SK-N-SH (cell line): Measurements from ENCODE around the gene PCDHGA5. TPM values are rescaled to one million over a fixed set of nuclear protein-coding genes. Genes with fewer than 3 reads are reported as not detected.
"Not testable (repeated sequence)": the region's sequence is repeated elsewhere in the genome, so short reads cannot be mapped to it uniquely, and the experiment has no call there.

Experiments
- CTCF ChIA-PET: fragments of 300-600, 350-600 bp; formaldehyde crosslinking; extraction: SDS; loops from one replicate; lab custom pipeline; 2021; lab: Yijun Ruan, JAX
- POLR2A ChIA-PET: fragments of 350-600 bp; sonication (Branson Sonifier 250); formaldehyde crosslinking; extraction: SDS; loops from one replicate; lab custom pipeline; 2020; ENCODE audit warnings: antibody characterized with exemption, inconsistent platforms; lab: Yijun Ruan, JAX
- DNase-seq: peaks from one replicate; pipeline ENCODE4 v3.0.0; 2012
- H2AFZ ChIP-seq: fragments of 200-600 bp; sonication (generic); 2 replicates; pipeline ENCODE4 v1.8.1; 2016; ENCODE audit warnings: antibody characterized with exemption, mild to moderate bottlenecking, low read depth
- H3F3A ChIP-seq: fragments of 200-600 bp; sonication (generic); replicated peaks from 2 replicates; pipeline ENCODE3; 2016; ENCODE audit warnings: antibody characterized with exemption, mild to moderate bottlenecking; ENCODE audit not compliant: insufficient read depth
- H3K27ac ChIP-seq, 2 experiments: fragments of 200-500 bp in 1 of 2; fragments of 200-600 bp in 1 of 2; sonication (Bioruptor generic) in 1 of 2; sonication (generic), shearing (Covaris generic) in 1 of 2; 2 replicates each; pipeline versions ENCODE4 v1.5.1 to v1.6.1; 2014 to 2016; ENCODE audit warnings: low read depth in 2 of 2, inconsistent platforms in 1 of 2, low read length in 1 of 2, mild to moderate bottlenecking in 1 of 2, mixed read lengths in 1 of 2
- H3K27me3 ChIP-seq: fragments of 200-600 bp; sonication (generic), shearing (Covaris generic); 2 replicates; pipeline ENCODE4 v1.6.1; 2016; ENCODE audit warnings: mixed run types; ENCODE audit not compliant: insufficient read depth
- H3K36me3 ChIP-seq, 2 experiments: fragments of 200-500 bp in 1 of 2; fragments of 200-600 bp in 1 of 2; sonication (Bioruptor generic) in 1 of 2; sonication (generic) in 1 of 2; replicated peaks in 1 of 2; 2 replicates each; pipeline versions ENCODE3 to v1.5.1; 2014 to 2016; ENCODE audit warnings: low read length in 1 of 2, mild to moderate bottlenecking in 1 of 2; ENCODE audit not compliant: insufficient read depth in 2 of 2, control insufficient read depth in 1 of 2
- H3K4me1 ChIP-seq, 2 experiments: fragments of 200-500 bp in 1 of 2; fragments of 200-600 bp in 1 of 2; sonication (Bioruptor generic) in 1 of 2; sonication (generic), shearing (Covaris generic) in 1 of 2; 2 replicates each; pipeline versions ENCODE4 v1.5.1 to v1.6.1; 2014 to 2016; ENCODE audit warnings: low read depth in 1 of 2, low read length in 1 of 2, mixed run types in 1 of 2; ENCODE audit not compliant: insufficient read depth in 2 of 2, control insufficient read depth in 1 of 2
- H3K4me2 ChIP-seq: fragments of 200-600 bp; sonication (generic), shearing (Covaris generic); 2 replicates; pipeline ENCODE4 v1.6.1; 2017; ENCODE audit warnings: mixed run types
- H3K4me3 ChIP-seq, 2 experiments: fragments of 200-500 bp in 1 of 2; fragments of 200-600 bp in 1 of 2; sonication (Bioruptor generic) in 1 of 2; sonication (generic), shearing (Covaris generic) in 1 of 2; 2 replicates each; pipeline versions ENCODE4 v1.5.1 to v1.8.1; 2014 to 2016; ENCODE audit warnings: low read depth in 2 of 2, inconsistent platforms in 1 of 2, low read length in 1 of 2, mild to moderate bottlenecking in 1 of 2, mixed read lengths in 1 of 2, moderate library complexity in 1 of 2
- H3K79me2 ChIP-seq: fragments of 200-600 bp; sonication (generic); 2 replicates; pipeline ENCODE4 v1.8.1; 2017; ENCODE audit warnings: mild to moderate bottlenecking; ENCODE audit not compliant: insufficient read depth
- H3K9ac ChIP-seq: fragments of 200-600 bp; sonication (generic); 2 replicates; pipeline ENCODE4 v1.6.1; 2017; ENCODE audit warnings: mixed run types
- H3K9me2 ChIP-seq: fragments of 200-600 bp; sonication (generic); 2 replicates; pipeline ENCODE4 v1.6.1; 2017; ENCODE audit warnings: mixed run types
- H3K9me3 ChIP-seq: fragments of 200-600 bp; sonication (generic); 2 replicates; pipeline ENCODE4 v1.6.1; 2017; ENCODE audit warnings: mixed run types, mild to moderate bottlenecking, moderate library complexity
- H4K20me1 ChIP-seq: fragments of 200-600 bp; sonication (generic); 2 replicates; pipeline ENCODE4 v1.6.1; 2017; ENCODE audit warnings: mild to moderate bottlenecking, mixed run types; ENCODE audit not compliant: insufficient read depth
- CTCF ChIP-seq: fragments of 200-600 bp; sonication (generic); IDR thresholded peaks from 2 replicates; pipeline ENCODE4 v1.6.1; 2017; ENCODE audit warnings: antibody characterized with exemption, mild to moderate bottlenecking, moderate library complexity
- ELF1 ChIP-seq: IDR thresholded peaks from 2 replicates; pipeline ENCODE4 v1.4.0; 2012
- EZH2phosphoT487 ChIP-seq: fragments of 200-600 bp; sonication (generic); IDR thresholded peaks from 2 replicates; pipeline ENCODE4 v1.6.1; 2017; ENCODE audit warnings: low read depth, mixed run types, mild to moderate bottlenecking, antibody characterized with exemption, moderate library complexity, borderline replicate concordance
- RAD21 ChIP-seq: IDR thresholded peaks from 2 replicates; pipeline ENCODE4 v1.6.1; 2012; ENCODE audit warnings: mild to moderate bottlenecking, low read length
- SMC3 ChIP-seq: IDR thresholded peaks from 2 replicates; pipeline ENCODE4 v1.6.1; 2012; ENCODE audit warnings: low read depth, low read length, improper control_type of control experiment
- TAF1 ChIP-seq: IDR thresholded peaks from 2 replicates; pipeline ENCODE4 v1.6.1; 2012; ENCODE audit warnings: low read depth, mild to moderate bottlenecking, low read length, moderate library complexity, borderline replicate concordance
- YY1 ChIP-seq: IDR thresholded peaks from 2 replicates; pipeline ENCODE4 v1.4.0; 2012; ENCODE audit warnings: low read depth, mild to moderate bottlenecking
- WGBS: methylation state at CpG from one replicate; pipeline ENCODE4 v1.1.6; 2017; ENCODE audit warnings: low lambda C conversion rate; 5-methylcytosine and 5-hydroxymethylcytosine counted together
- polyA plus RNA-seq, 3 experiments: library from polyadenylated mRNA; depleted of rRNA; stranded (reverse); fragments of >200 nt; gene quantifications; 2 replicates each; pipeline ENCODE4 v1.2.3, GENCODE V29; 2012

Gene PCDHGA5
- polyA plus RNA-seq, 1 of the 3 experiments (the other 2 are of a cell fraction): 0.71 TPM

GRCh38 chr5:141374627-141375026 lies 10.7 kb downstream of the PCDHGA5 start (continued):
- no peak for TF ChIP-seq CTCF
- TF ChIP-seq TAF1: no peak
- TF ChIP-seq ELF1: no peak

DNA sequence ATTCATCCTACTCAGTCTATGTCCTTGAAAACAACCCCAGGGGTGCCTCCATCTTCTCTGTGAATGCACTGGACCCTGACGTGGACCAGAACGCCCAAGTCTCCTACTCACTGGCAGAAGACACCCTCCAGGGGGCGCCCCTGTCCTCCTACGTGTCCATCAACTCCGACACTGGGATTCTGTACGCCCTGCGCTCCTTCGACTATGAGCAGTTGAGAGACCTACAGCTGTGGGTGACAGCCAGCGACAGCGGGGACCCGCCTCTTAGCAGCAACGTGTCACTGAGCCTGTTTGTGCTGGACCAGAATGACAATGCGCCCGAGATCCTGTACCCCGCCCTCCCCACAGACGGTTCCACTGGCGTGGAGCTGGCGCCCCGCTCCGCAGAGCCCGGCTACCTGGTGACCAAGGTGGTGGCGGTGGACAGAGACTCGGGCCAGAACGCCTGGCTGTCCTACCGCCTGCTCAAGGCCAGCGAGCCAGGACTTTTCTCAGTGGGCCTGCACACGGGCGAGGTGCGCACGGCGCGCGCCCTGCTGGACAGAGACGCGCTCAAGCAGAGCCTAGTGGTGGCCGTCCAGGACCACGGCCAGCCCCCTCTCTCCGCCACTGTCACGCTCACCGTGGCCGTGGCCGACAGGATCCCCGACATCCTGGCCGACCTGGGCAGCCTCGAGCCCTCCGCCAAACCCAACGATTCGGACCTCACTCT lies 11.6 kb downstream of the PCDHGA5 start:
- H3K9me2 ChIP-seq, POLR2A ChIA-PET, H3K27ac ChIP-seq, H3K9me3 ChIP-seq, H3K79me2 ChIP-seq, DNase-seq, H3K27me3 ChIP-seq, H3K9ac ChIP-seq, H3K4me1 ChIP-seq, H3K4me2 ChIP-seq: not testable (repeated sequence)
- 72% methylated on average over 9 of the region's 48 CpGs for WGBS
- H3K36me3 ChIP-seq: peaks cover 0 to 14% of the 10 kb centered on the region in 2 experiments
- TF ChIP-seq CTCF: 0 out of 2 replicates have a peak, but pooled peaks have one; percentile 7
- TF ChIP-seq, all 33 proteins: peak for 1; not testable (repeated sequence) for 32
- not testable (repeated sequence) for H4K20me1 ChIP-seq, H2AFZ ChIP-seq, H3K4me3 ChIP-seq, H3F3A ChIP-seq
- CTCF ChIA-PET: interaction anchor here (1.5 to 1.8 kb wide), 3 partner anchors 152 to 192 kb away, joined by 3 to 8 read pairs (median 6); partner anchors contain the start of gene PCDHB14

DNA sequence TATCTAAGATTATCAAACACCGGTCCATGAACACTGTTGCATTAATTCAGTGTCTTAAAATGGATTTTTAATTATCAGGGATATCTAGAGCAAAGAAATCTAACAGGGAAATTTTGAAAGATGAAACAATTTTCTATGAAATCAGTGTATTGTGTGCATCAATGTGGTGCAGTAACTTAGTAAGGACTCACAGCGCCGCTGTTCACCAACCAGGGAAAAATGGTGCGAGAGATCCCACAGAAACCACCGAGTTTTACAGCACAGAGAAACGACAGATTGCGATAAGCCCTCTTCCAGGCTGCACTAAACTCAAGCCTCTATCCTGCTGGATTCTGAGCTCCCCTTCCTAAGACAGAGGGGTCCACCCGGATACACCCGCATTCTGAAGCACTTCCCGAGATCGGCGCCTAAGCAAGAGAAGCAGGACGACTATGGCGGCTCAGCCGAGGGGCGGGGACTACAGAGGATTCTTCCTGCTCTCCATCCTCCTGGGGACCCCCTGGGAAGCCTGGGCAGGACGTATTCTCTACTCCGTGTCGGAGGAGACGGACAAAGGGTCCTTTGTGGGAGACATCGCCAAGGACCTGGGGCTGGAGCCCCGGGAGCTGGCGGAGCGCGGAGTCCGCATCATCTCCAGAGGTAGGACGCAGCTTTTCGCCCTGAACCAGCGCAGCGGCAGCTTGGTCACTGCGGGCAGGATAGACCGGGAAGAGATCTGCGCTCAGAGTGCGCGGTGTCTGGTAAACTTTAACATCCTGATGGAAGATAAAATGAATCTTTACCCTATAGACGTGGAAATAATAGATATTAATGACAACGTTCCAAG lies 18.7 kb downstream of the PCDHGA5 start, which contains the start of gene PCDHGA7:
PCDHGA7 (plus strand) TSS at position 274 of the 826 bp plus-strand sequence; CDS start at position 432, 158 bp downstream.
- TF ChIP-seq SMC3 (peak; percentile 60), YY1 (peak; percentile 63; the same call in 1 of the 2 replicates), EZH2phosphoT487 (no peak), RAD21 (peak; percentile 83), CTCF (peak; percentile 65)
- Histone ChIP-seq H3K4me1 (no peaks in the 10 kb centered on the region; a peak in 1 of 4 replicates), H3K27ac (peak within 1 kb of the TSS; percentile 55 to 83), H3K9ac (peak within 1 kb of the TSS; percentile 74), H3K36me3 (peaks cover 0 to 4% of the 10 kb centered on the region in 2 experiments), H3K79me2 (0 out of 2 replicates have a peak, but pooled peaks cover 5% of the 10 kb centered on the region), H3K9me2 (no peaks in the 10 kb centered on the region), H2AFZ (peak within 1 kb of the TSS; percentile 76), H3K27me3 (no peaks in the 10 kb centered on the region), H3K4me2 (peak within 1 kb of the TSS; percentile 58), H3K9me3 (no peaks in the 10 kb centered on the region), H3F3A (no peaks in the 10 kb centered on the region), H3K4me3 (peak within 1 kb of the TSS; percentile 53 to 62), H4K20me1 (no peaks in the 10 kb centered on the region)
- DNase-seq: peak; percentile 70
- WGBS: 30% methylated on average over 36 of the region's 37 CpGs
- POLR2A ChIA-PET: interaction anchor here (1.2 to 1.5 kb wide), 3 partner anchors 62 to 178 kb away, joined by 3 to 6 read pairs (median 4); partner anchors contain the start of gene TAF7
- CTCF ChIA-PET: interaction anchor here (1.0 to 2.2 kb wide), 14 partner anchors 11 to 261 kb away, joined by 3 to 16 read pairs (median 4); partner anchors contain the start of genes PCDHB14 and PCDHB4
